NT2/D1 (cell line): Measurements from ENCODE around the gene COX4I1.

Source experiments
- YY1 ChIP-seq: IDR thresholded peaks from 2 replicates; pipeline ENCODE4 v1.6.1; 2011; ENCODE audit not compliant: insufficient read length, insufficient read depth
- ZNF274 ChIP-seq: IDR thresholded peaks from 2 replicates; pipeline ENCODE4 v1.6.1; 2011; ENCODE audit warnings: mild to moderate bottlenecking, low read depth, low read length

DNA sequence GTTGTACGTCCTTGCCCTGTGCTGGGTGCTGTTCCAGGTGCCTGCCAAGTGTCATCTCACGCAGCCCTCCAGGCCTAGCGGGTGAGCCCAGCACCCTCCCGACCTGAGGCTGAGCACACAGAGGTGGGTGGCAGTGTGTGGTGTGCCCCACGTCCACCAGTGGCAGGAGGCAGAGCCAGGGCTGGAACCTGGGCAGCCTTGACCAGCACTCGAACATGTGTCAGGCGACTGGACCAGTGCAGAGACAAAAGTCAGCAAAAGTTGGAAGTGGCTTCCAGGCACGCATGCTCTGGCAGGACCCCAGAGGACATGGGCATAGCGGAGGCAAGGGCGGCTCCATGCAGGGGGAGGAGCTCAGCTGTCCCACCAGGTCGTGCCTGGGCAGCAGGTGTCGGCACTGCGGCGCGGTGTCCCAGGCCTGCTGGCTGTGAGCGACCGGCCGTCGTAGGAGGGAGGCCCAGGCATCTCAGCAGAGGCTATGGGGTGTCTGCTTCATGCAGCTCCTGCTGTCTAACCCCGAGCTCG is 35.8 kb downstream of the COX4I1 start:
- TF ChIP-seq ZNF274 (no peak), YY1 (no peak)
